DMS114 treated with DMSO at 0.1 percent for 48 hours (cell line): ENCODE data around the gene ZNF674.

Experiments used
- DNase-seq: peaks from one replicate; lab custom pipeline; 2025; ENCODE audit not compliant: unreplicated experiment; lab: John Stamatoyannopoulos, UW

Gene ZNF674

GRCh38 chrX:46545111-46546005 is at the start of gene ZNF674:
TSS of gene ZNF674 (minus strand) at chrX:46545421. CDS start at chrX:46542087, 3,334 bp downstream.
- peak; percentile 67 for DNase-seq

DNA sequence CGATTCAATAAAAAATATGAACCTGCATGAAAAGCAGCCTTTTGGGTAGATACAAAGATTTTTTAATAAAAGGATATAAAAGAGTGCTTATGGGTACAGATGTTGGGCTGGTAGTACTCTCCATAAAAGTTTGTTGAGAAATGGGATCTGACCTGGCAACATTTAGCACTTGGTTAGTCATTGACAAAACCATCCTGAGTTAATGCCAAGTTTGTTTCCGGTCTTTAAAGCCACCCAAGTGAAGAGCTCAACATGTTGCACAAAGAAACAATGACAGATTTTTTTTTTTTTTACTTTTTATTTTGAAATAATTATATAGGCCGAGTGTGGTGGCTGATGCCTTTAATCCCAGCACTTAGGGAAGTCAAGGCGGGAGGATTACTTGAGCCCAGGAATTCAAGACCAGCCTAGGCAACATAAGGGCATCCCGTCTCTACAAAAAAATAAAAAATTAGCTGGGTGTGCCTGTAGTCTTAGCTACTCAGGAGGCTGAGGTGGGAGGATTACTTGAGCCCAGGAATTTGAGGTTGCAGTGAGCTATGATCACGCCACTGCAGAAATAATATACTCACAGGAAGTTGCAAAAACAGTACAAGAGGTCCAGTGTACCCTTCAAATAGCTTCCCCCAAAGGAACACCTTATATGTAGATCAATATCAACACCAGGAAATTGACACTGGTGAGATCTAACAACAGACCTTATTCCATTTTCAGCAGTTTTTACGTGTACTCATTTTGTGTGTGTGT is 44.9 kb upstream of the ZNF674 start:
- no peak for DNase-seq

DNA sequence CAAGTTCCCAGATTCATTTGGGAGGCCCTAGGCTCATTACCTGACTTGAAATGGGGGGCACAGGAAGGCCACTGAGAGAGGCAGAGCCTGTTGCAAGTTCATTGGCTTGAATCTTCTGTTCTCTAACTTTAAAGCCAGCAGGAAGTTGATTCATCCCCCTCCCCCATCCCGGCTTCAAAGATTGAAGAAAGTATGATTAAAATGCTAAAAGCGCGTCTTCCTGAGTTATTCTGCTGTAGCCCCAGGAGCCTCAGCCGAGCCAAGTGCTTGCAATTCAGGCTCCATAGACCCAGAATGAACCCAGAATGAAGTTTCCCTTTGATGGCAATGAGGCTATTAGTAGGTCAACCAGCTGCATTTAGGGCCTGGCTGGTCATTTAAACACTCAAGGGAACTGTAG is 43.0 kb upstream of the ZNF674 start:
- DNase-seq, result no peak

- no peak for DNase-seq
These were observed 42.5 kb upstream of the ZNF674 start for GRCh38 chrX:46587753-46588171.

DNA sequence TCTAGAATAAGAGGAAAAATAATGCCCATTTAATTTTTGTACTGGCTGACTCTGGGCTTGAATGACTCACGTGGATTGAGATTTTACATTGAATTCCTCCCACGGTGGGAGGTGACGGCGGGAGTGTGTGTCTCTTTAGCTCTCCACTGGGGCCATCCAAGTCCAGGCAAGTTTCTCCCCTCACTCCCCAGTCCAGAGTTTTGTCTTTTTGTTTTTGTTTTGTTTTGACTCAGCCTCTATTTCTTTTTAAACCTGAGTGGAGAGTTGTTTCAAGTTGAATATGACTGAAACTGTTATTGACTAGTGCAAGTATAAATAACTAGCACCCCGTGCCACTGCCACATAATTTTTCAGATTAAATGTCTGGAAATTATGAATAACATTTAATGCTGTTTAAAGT is 41.9 kb upstream of the ZNF674 start:
- no peak for DNase-seq

GRCh38 chrX:46584736-46585135 is 39.5 kb upstream of the ZNF674 start:
- no peak for DNase-seq

- DNase-seq, result no peak
These were observed 37.7 kb upstream of the ZNF674 start for GRCh38 chrX:46582966-46583365.

DNA sequence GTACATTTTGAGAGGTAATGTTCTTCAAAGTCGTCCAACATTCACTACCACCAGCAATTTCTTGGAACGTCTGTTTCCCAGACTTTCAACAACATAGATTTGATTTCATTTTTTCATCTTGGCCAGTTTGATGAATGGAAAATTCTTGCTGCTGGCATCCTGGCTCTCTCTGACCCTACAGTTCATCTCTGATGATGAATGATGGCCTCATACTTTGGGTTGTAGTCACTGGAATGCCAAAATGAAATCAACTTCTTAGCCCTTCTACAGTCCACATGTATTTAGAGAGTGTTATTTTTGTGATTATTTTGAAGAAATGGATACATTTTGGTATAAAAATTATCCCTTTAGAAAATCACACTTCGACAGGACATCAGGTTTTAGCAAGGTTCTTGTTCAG is 37.1 kb upstream of the ZNF674 start:
- no peak for DNase-seq

DNA sequence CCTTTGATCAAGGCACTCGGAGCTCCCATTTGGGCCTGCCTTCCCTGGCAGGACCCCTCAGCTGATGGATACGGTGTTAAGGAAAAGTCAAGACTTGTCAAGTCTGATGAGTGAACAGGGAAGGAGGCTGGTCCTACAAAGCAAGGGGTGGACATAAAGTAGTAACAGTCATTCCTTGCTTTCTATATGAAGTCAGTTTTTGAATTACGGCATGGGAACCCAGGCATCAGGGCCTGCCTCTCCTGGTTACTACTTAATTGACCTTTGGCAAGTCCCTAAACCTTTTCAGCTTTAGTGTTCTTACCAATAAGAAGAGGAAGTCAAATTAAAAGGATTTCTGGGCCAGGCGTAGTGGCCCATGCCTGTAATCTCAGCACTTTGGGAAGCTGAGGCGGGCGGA is 35.4 kb upstream of the ZNF674 start:
- no peak for DNase-seq

DNA sequence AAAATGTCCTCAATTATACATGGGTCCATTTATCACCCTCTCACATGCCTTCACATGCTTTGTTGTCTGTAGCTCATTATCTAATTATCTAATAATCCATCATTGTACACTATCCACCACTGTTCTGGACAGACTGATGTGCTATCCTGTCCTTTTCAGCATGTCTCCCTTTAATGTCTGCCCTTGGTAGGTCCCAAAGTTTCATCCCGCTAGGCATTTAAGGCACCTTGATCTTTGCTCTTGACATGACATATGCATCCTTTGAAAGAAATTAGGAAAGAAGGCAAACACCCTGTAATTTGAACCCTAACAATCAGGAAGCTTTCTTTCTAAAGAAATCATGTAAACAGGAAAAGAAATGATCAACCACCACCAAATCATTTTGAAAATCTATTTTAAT is 34.0 kb upstream of the ZNF674 start:
- DNase-seq, result no peak

DNA sequence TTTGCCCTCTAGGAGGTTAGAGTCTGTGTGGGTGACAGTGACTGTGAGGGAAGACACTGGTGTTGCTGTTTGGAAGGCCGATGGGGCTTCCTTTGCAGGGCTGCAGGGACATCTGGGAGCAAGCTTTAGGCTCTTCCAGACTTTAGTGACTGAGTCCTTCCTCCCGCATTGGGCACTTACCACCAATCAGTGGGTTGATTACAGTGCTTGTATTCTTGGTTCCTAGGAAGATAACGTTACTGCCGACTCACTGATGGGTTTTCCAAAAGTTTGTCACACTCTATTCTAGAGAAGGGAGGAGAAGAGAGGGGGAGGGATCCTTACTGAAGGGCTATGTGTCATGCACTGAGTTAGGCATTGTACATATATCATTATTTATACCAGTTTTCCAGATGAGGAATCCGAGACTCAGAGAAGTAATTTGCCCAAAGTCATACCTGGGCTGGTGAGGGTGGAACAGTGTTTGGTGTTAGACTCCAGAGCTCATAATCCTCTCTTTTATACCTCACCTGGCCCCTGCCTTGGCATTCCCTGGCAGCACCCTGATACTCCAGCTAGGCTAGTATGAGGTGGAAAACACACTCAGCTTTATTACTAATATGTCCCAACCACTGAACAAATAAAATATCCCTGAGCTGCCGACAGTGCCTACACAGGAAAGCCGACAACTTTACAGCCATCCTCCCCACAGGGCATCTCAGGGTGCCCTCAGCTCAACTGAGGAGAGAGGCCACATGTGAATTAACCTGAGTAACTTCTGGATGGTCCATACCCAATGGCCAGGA is 32.2 kb upstream of the ZNF674 start:
- DNase-seq, result no peak

- DNase-seq, result no peak
These were observed 31.2 kb upstream of the ZNF674 start for GRCh38 chrX:46576458-46576857.

DNA sequence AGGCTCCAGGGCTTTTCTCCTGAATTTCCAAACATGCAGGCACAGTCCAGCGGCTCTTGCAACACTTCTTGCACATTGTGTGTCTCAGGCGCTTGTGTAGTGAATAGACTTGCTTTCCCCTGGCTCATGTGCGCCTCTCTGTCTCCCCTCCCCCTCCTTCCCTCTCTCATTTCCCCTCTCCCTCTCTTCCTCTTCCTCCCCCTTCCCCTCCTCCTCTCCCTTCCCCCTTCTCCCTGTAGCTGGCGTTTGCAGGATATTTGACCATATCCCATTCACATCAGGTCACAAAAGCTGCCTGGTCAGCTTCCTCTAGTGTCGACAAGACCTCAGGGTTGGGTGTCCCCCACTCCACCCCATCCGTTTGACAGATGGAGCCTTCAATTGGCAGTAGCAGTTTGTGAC is 30.8 kb upstream of the ZNF674 start:
- DNase-seq, result no peak

- no peak for DNase-seq
These were observed 30.4 kb upstream of the ZNF674 start for GRCh38 chrX:46575586-46575985.

- no peak for DNase-seq
These were observed 29.7 kb upstream of the ZNF674 start for GRCh38 chrX:46574774-46575381.

- DNase-seq, result no peak
These were observed 28.9 kb upstream of the ZNF674 start for GRCh38 chrX:46573892-46574773.

DNA sequence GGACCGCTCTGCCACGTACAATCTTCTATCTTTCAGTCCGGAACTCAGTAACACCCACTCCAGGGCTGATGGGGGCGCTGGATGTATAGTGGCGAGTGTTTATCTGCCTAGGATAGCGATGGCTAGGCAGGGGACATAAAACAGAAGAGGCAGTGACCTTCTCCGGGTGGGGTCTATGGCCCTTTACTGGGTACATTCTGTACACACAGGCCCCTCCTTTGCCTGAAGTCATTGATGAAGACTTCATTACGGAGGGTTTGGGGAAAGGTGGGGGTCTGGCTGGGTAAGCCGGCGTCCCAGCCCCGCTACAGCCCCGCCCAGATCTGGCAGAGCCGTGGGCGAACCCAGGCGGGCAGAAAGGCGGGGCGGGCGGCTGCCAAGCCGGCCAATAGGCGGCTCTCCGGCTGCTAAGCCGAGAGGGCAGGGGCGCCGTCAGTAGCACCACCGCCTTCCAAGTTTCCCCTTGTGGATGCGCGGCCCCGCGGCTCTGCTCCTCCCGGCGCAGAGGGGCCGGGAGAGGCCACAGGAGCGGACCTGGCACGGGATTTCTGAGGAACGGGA is 28.2 kb upstream of the ZNF674 start, which contains the start of gene CHST7:
Gene CHST7 (plus strand): TSS at position 435 of the 561 bp plus-strand sequence. CDS start 167 bp downstream, outside the sequence.
- DNase-seq, result peak; percentile 44

DNA sequence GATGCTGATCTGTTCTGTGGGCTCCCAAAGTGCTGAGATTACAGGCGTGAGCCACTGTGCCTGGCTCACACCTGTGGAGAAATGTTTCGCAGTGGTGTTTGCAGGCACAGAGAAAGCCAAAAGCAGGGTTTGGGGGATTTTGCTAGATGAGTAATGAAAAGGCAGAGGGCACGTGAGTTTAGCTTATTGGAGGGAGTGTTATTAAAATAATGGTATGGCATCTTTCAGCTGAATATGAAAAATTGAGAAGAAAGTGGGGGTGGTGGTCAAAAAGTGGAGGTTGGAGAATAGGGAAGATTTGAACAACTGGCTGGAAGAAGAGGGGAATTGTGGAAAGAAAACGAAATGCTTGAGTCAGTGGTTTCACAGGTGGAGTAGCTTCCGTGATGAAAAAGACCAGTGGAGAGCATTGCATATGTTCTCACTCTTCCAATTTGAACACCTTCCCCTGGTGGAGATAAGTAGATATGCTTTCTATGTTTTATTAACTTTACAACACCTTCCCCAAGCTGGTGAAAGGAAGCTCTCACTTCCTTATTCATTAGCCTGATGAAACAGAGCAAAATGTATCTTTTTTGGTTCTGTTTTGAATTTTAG is 27.2 kb upstream of the ZNF674 start:
- no peak for DNase-seq
